Activated CD4-positive, alpha-beta memory T cell treated with anti-CD3 and anti-CD28 coated beads for 36 hours (primary cell): ENCODE measurements around the gene UNC93A. TPM values are rescaled to one million over a fixed set of nuclear protein-coding genes. Genes with fewer than 3 reads are reported as not detected.
"Not testable (repeated sequence)": the region's sequence is repeated elsewhere in the genome, so short reads cannot be mapped to it uniquely, and the experiment has no call there.

ENCODE experiments used
- CTCF ChIA-PET: fragments of 350-600 bp; sonication (Branson Sonifier 250); formaldehyde crosslinking; loops from one replicate; lab custom pipeline; 2021; ENCODE audit warnings: antibody characterized with exemption, inconsistent platforms; lab: Charles Lee
- POLR2A ChIA-PET: fragments of 350-600 bp; sonication (Branson Sonifier 250); formaldehyde crosslinking; loops from one replicate; lab custom pipeline; 2021; ENCODE audit warnings: antibody characterized with exemption; lab: Charles Lee
- DNase-seq: peaks from one replicate; pipeline ENCODE4 v3.0.0-alpha.2; 2020
- H3K27ac Mint-ChIP-seq: one replicate; pipeline ENCODE4 v1.8.0; 2021; ENCODE audit warnings: mixed read lengths
- H3K27me3 Mint-ChIP-seq: one replicate; pipeline ENCODE4 v1.8.0; 2021; ENCODE audit warnings: mixed read lengths
- H3K36me3 Mint-ChIP-seq: one replicate; pipeline ENCODE4 v1.8.0; 2021; ENCODE audit warnings: mixed read lengths
- H3K4me1 Mint-ChIP-seq: one replicate; pipeline ENCODE4 v1.8.0; 2021; ENCODE audit warnings: low read depth, mixed read lengths
- H3K4me3 Mint-ChIP-seq: one replicate; pipeline ENCODE4 v1.8.0; 2021; ENCODE audit warnings: mild to moderate bottlenecking, mixed read lengths
- H3K9me3 Mint-ChIP-seq: one replicate; pipeline ENCODE4 v1.8.0; 2021; ENCODE audit warnings: mixed read lengths
- intact Hi-C: fragments of 100-400 bp; cut with micrococcal nuclease; formaldehyde crosslinking; loops from one replicate; pipeline ENCODE4 v1.15.1; 2023
- total RNA-seq, 2 experiments: library from RNA; stranded (reverse); gene quantifications; one replicate each; pipeline ENCODE4 v1.2.3, GENCODE V29; 2021

UNC93A gene
- total RNA-seq, 2 experiments from 2014 or later = not detected

DNA sequence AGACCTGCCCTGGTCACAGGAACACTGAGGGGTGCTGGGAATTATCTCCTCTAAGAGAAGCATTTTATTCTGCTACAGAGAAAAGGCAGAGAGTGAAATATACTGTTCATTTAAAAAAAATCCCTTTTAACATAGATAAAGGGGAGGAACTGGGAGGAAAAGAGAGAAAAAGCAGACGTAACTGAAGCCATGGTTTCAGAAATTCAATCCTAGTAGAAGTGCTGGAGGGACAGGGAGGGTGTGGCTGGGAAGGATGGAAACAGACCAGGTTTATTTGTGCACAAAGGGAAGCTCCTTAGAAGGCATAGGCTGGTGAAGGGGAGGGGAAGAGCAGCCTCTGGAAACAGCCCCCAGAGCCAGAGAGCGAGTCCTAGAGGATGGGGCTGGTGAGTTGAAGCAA, 1.8 kb upstream of the UNC93A start:
- not testable (repeated sequence) for H3K9me3 Mint-ChIP-seq

DNA sequence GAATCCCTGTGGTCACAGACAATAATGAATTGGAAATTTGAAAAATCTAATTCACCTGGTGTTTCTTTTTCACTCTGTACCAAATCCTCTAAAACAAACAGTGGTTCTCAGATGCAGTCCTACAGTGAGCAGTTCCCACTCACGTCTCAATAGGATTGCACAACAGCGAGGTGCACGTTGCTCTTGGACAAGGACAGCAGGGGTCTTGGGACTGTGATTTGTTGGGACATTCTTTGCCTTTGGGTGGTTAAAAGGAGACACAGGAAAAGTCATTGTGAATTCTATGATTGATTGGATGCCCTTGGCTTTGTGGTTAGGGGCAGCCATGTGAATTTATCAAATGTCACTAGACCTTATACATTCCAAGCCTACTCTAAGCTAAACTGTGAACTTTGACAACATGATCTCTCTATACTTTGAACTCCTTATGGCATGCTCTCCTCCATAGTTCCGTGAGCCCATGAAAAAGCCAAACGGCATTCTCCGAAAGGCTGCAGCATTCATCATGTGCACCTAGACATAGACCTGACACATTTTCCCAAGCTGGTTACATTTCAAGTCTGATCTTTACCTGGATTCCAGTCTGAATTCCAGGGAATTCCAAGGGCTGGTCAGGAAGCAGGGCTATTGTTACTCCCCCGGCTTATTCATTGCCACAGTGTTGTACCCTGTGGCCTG, 647 bp downstream of the UNC93A start:
- CTCF ChIA-PET = interaction anchor here (1.3 to 2.5 kb wide), 3 partner anchors 60 to 516 kb away, joined by 5 to 9 read pairs (median 9); no protein-coding TSS in a partner anchor
- Mint-ChIP-seq H3K9me3 (no peaks in the 10 kb centered on the region), H3K36me3 (no peaks in the 10 kb centered on the region), H3K27me3 (peaks cover 12% of the 10 kb centered on the region), H3K4me1 (no peaks in the 10 kb centered on the region), H3K4me3 (no peak overlapping the region), H3K27ac (no peak overlapping the region)
- intact Hi-C loops = no loop called here
- POLR2A ChIA-PET = no interaction called here
- no peak for DNase-seq

More for the DNA sequence above, 1.8 kb upstream of the UNC93A start:
- H3K36me3 Mint-ChIP-seq, DNase-seq, H3K4me1 Mint-ChIP-seq, H3K4me3 Mint-ChIP-seq, H3K27ac Mint-ChIP-seq, H3K27me3 Mint-ChIP-seq, POLR2A ChIA-PET: not testable (repeated sequence)
- CTCF ChIA-PET = interaction anchor here (0.7 to 2.1 kb wide), 4 partner anchors 9 to 63 kb away, joined by 3 to 9 read pairs (median 6); no protein-coding TSS in a partner anchor
- intact Hi-C loops = loop anchor here (10.0 kb wide), 1 partner anchor 514 kb away; no protein-coding TSS in a partner anchor

DNA sequence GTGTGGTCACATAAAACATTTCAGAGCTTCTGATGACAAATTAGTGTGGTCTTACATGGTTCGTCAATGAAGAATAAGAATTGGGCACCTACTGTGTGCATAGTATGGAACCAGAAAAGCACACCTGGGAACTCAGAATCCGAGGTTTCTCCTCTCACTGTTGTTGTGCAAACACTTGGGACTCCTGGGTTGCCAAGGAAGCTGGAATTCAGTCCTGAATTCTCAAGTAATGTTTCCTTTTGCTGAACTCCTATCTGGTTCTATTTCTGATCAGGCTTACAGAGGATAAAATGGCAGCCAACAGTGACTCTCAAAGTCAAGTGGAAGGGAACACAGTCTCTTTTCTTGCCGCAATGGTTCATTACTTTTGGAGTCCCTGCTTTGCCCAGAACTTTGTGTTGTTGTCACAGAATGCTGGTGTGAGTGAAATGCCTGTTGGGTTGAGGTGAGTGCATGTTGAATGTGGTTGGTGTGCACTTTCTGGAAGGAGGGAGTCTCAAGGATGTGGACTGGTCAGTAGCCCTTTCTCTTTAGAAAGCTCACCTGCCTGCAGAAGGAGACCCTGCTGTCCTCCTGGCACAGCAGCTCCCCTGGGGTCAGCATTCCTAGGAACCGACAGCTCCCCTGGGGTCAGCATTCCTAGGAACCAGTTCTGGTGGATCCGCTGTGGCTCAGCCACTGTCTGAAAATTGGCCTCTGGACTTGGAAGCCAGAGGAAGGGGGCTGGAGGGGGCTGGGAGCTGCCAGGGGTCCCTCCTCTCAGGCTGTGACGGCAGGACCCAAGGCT, 1.4 kb downstream of the UNC93A start:
- intact Hi-C loops = no loop called here
- CTCF ChIA-PET = interaction anchor here (0.8 to 2.5 kb wide), 3 partner anchors 59 to 517 kb away, joined by 3 to 9 read pairs (median 4); no protein-coding TSS in a partner anchor
- Mint-ChIP-seq H3K4me1 (no peaks in the 10 kb centered on the region), H3K36me3 (no peaks in the 10 kb centered on the region), H3K4me3 (no peak overlapping the region), H3K9me3 (no peaks in the 10 kb centered on the region), H3K27ac (no peak overlapping the region), H3K27me3 (peaks cover 12% of the 10 kb centered on the region)
- no peak for DNase-seq
- POLR2A ChIA-PET = no interaction called here

DNA sequence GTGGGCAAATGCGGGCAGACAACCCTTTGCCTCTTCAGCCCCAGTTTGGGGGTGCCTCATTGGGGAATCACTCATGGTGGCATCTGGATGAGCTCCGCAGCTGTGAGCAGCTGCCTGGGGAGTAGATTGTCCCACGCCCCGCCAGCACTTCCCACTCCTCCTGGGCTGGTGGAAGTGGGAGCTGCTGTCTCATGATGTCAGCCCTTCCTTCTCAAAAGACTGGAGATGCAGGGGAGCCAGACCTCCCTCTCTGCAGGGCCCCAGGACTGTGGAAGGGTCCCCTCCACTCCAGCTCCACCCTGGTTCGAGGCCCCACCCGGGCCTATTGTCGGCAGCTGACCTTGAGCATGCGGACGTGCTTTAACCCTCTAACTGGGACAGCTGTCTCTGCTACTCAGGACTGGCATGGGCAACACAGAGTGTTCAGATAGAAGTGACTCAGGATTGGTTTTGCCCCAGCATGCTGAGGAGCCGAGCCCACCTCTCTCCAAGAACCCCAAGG, 2.0 kb downstream of the UNC93A start:
- ChIA-PET CTCF (interaction anchor here (0.8 to 1.3 kb wide), 2 partner anchors 58 to 73 kb away, joined by 3 to 4 read pairs; no protein-coding TSS in a partner anchor), POLR2A (no interaction called here)
- intact Hi-C loops = no loop called here
- Mint-ChIP-seq H3K27ac (no peak overlapping the region), H3K4me3 (no peak overlapping the region), H3K36me3 (no peaks in the 10 kb centered on the region), H3K27me3 (peaks cover 12% of the 10 kb centered on the region), H3K9me3 (no peaks in the 10 kb centered on the region), H3K4me1 (no peaks in the 10 kb centered on the region)
- DNase-seq = no peak

DNA sequence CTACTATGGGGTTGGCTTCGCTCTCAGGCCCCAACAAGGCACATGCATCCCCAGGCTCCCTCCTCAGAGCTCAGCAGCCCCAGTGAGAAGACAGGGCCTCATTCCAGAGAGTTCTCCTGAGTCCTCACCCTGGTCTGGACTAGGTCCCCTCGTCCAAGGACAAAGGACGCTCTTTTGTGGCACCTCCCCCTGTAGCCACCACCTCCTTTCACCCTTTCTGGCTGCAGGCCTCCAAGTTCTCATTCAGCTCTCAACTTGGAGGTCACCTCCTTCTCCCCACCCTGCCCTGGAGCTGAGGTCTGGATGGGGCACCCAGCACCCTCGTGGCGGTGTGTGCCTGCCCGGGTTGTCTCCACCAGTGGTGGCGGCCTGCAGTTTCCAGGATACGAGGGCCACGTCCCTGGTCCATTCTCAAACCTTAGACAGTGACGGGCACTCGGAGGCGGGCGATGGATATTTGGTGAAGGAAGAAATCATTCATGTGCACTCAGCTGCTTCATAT, 2.5 kb downstream of the UNC93A start:
- Mint-ChIP-seq H3K27ac (no peak overlapping the region), H3K36me3 (no peaks in the 10 kb centered on the region), H3K4me1 (no peaks in the 10 kb centered on the region), H3K9me3 (no peaks in the 10 kb centered on the region), H3K4me3 (no peak overlapping the region), H3K27me3 (peaks cover 12% of the 10 kb centered on the region)
- DNase-seq = no peak
- POLR2A ChIA-PET = no interaction called here
- CTCF ChIA-PET = interaction anchor here (0.8 to 1.3 kb wide), 2 partner anchors 57 to 73 kb away, joined by 3 to 4 read pairs; no protein-coding TSS in a partner anchor
- intact Hi-C loops = no loop called here

DNA sequence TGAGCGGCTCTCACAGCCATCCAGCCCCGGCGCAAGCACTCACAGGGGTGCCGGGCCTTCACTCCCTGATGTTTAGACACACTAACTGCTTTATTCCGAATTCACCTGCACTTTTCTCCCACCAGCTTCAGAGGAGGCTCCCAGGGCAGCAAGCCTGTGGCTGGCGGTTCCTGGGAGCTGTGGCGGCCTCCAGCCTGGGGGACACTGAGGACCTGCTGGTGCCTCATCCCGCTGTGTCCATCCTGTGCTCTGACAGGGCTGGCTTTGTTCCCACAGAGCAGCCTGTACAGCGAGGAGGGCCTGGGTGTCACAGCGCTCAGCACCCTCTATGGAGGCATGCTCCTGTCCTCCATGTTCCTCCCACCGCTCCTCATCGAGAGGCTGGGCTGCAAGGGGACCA, 3.1 kb downstream of the UNC93A start:
- intact Hi-C loops = no loop called here
- Mint-ChIP-seq H3K9me3 (no peaks in the 10 kb centered on the region), H3K27me3 (peaks cover 12% of the 10 kb centered on the region), H3K36me3 (no peaks in the 10 kb centered on the region), H3K4me1 (no peaks in the 10 kb centered on the region), H3K27ac (no peak overlapping the region), H3K4me3 (no peak overlapping the region)
- ChIA-PET POLR2A (no interaction called here), CTCF (no interaction called here)
- DNase-seq = no peak

DNA sequence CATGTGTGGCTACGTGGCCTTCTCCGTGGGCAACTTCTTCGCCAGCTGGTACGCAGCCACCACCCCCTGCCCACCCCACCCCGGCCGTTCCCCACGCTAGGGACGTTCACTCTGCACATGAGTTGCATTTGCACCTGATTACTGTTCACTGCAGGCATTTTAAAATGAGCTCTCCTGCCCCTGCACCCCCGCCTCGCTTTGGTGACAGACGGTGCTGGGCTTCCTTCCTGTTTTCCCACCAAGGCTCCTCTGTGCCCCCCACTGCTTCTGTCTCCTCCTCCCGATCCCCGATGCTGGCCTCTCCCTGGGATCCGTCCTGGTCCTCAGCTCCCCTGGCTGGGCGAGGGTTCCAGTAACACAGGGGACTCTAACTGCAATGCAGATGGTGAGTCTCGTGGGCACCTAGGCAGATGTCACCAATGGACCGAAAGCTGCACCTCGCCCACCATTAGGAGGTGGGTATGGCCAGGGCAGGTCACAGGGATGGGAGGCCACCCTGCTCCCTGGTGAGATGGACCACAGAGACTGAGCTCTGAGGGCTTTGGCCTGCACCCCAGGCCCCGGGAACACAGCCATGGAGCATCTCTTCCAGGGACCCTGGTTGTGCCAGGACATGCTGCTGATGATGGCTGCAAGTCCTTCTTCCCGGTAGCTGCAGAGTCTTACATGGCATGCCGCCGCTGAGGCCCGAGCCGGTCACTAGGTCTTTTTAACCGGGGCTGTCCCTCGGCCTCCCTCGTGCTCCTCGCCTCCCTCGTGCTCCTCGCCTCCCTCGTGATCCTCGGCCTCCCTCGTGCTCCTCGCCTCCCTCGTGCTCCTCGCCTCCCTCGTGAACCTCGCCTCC, 3.8 kb downstream of the UNC93A start:
- ChIA-PET CTCF (no interaction called here), POLR2A (no interaction called here)
- no peak for DNase-seq
- no peak overlapping the region for H3K4me3 Mint-ChIP-seq
- peaks cover 12% of the 10 kb centered on the region for H3K27me3 Mint-ChIP-seq
- no peaks in the 10 kb centered on the region for H3K9me3 Mint-ChIP-seq
- intact Hi-C loops = loop anchor here (5.0 kb wide), 1 partner anchor 57 kb away; no protein-coding TSS in a partner anchor
- H3K36me3 Mint-ChIP-seq = no peaks in the 10 kb centered on the region
- H3K27ac Mint-ChIP-seq = no peak overlapping the region
- H3K4me1 Mint-ChIP-seq = no peaks in the 10 kb centered on the region

DNA sequence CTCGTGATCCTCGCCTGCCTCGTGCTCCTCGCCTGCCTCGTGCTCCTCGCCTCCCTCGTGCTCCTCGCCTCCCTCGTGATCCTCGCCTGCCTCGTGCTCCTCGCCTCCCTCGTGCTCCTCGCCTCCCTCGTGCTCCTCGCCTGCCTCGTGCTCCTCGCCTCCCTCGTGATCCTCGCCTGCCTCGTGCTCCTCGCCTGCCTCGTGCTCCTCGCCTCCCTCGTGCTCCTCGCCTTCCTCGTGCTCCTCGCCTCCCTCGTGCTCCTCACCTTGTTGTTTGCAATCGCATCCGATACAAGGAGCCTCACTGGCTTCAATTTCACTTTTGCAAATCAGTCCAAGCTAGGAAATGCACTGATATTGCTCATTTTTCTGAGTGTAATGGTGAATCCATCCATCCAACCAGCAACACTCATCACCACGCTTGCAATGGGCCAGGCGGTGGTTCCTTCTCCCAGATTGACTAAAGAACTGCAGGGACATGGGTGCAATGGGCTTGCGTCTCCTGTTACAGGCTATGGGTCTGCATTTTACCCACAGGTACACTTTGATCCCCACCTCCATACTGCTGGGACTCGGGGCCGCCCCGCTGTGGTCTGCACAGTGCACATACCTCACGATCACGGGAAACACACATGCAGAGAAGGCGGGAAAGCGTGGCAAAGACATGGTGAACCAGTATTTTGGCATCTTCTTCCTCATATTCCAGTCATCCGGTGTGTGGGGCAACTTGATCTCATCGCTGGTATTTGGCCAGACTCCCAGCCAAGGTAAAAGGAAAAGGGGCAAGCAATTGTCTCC, 4.6 kb downstream of the UNC93A start:
- DNase-seq = no peak
- POLR2A ChIA-PET = no interaction called here
- Mint-ChIP-seq H3K4me1 (no peaks in the 10 kb centered on the region), H3K9me3 (no peaks in the 10 kb centered on the region), H3K27me3 (peaks cover 12% of the 10 kb centered on the region), H3K27ac (no peak overlapping the region), H3K36me3 (no peaks in the 10 kb centered on the region), H3K4me3 (no peak overlapping the region)
- CTCF ChIA-PET = no interaction called here
- intact Hi-C loops = loop anchor here (5.0 kb wide), 1 partner anchor 57 kb away; no protein-coding TSS in a partner anchor

DNA sequence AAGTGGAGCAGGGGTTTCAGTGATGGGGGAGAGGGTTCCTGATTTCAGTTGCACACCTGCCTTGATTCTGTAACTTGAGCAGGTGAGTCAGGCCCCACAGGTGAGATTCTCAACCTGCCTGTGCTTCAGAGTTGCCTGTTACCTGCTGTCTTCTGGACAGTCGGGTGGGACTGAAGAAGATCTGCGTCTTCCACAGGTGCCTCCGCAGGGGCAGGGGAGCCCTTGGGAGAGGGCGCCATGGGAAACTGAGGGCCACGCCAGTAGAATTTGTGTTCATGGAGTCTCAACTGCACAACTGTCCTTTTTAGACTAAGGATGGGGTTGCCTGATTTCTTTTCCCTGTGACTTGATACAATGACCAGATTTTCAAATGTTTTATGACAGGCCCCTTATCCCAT, 5.2 kb downstream of the UNC93A start:
- no peak for DNase-seq
- H3K27ac Mint-ChIP-seq = no peak overlapping the region
- H3K4me1 Mint-ChIP-seq = no peaks in the 10 kb centered on the region
- no peaks in the 10 kb centered on the region for H3K36me3 Mint-ChIP-seq
- H3K4me3 Mint-ChIP-seq = no peak overlapping the region
- no peaks in the 10 kb centered on the region for H3K9me3 Mint-ChIP-seq
- ChIA-PET POLR2A (interaction anchor here (1.2 kb wide), 1 partner anchor 33 kb away, joined by 3 read pairs; no protein-coding TSS in a partner anchor), CTCF (no interaction called here)
- intact Hi-C loops = loop anchor here (5.0 kb wide), 1 partner anchor 56 kb away; no protein-coding TSS in a partner anchor
- peaks cover 12% of the 10 kb centered on the region for H3K27me3 Mint-ChIP-seq

DNA sequence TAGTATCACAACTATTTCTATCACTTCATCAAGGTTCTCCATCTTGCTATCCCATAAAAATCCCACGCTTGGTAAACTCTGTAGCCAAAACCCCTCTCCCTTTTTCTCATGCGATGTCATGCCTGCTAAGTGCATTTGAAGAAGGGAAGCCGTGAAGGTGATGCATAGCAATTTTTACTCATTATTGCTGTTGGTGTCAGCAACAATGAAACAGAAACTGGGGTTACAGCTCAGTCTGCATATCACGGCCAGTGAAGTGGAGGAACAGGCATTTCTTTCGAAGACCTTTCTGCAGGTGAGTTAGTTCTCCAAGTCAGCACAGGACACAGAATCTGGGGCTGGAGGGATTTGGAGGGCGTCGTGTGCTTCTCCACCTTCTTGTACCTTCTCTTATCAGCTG, 5.8 kb downstream of the UNC93A start:
- no peaks in the 10 kb centered on the region for H3K4me1 Mint-ChIP-seq
- ChIA-PET CTCF (no interaction called here), POLR2A (interaction anchor here (1.2 kb wide), 1 partner anchor 32 kb away, joined by 3 read pairs; no protein-coding TSS in a partner anchor)
- no peak for DNase-seq
- H3K36me3 Mint-ChIP-seq = no peaks in the 10 kb centered on the region
- H3K4me3 Mint-ChIP-seq = no peak overlapping the region
- no peak overlapping the region for H3K27ac Mint-ChIP-seq
- H3K9me3 Mint-ChIP-seq = no peaks in the 10 kb centered on the region
- peaks cover 11% of the 10 kb centered on the region for H3K27me3 Mint-ChIP-seq
- intact Hi-C loops = loop anchor here (5.0 kb wide), 1 partner anchor 55 kb away; no protein-coding TSS in a partner anchor
